Measurements from ENCODE around the gene IFT122. TPM values are rescaled to one million over a fixed set of nuclear protein-coding genes. Genes with fewer than 3 reads are reported as not detected.

The IFT122 gene
- total RNA-seq, 1 donor from 2014 or later, result 26.5 TPM

DNA sequence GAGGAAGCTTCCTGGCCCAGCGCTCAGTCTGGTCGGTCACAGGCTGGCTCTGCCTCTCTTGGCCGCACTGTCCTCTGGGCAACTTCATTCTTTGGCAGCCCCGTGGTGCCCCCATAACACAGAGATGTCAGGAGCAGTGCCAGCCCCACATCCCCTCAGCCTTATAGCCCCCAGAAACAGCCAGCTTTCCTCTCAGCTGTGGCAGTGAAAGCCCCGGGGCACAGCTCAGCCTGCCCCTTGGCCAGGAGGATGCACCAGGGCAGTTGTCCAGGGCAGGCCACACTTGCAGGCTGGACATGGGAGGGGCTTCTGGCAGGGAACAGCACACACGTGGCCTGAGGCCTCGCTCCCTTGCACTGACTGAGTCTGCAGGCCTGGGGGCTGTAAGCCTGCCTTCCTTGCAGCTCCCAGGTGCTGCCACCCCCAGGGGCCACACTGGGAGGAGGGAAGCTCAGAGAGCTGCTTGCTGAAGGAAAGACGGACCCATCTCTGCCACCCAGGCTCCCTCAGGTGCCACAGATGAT, 78.1 kb downstream of the IFT122 start:
- Histone ChIP-seq H3K9me3 (no peaks in the 10 kb centered on the region), H3K4me3 (no peak overlapping the region), H3K27ac (no peak overlapping the region), H3K27me3 (no peaks in the 10 kb centered on the region), H3K4me1 (no peaks in the 10 kb centered on the region), H3K36me3 (no peaks in the 10 kb centered on the region)
- intact Hi-C loops (cut with DNase I), result no loop called here
- TF ChIP-seq, protein P1, sequence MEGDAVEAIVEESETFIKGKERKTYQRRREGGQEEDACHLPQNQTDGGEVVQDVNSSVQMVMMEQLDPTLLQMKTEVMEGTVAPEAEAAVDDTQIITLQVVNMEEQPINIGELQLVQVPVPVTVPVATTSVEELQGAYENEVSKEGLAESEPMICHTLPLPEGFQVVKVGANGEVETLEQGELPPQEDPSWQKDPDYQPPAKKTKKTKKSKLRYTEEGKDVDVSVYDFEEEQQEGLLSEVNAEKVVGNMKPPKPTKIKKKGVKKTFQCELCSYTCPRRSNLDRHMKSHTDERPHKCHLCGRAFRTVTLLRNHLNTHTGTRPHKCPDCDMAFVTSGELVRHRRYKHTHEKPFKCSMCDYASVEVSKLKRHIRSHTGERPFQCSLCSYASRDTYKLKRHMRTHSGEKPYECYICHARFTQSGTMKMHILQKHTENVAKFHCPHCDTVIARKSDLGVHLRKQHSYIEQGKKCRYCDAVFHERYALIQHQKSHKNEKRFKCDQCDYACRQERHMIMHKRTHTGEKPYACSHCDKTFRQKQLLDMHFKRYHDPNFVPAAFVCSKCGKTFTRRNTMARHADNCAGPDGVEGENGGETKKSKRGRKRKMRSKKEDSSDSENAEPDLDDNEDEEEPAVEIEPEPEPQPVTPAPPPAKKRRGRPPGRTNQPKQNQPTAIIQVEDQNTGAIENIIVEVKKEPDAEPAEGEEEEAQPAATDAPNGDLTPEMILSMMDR (IDR thresholded peaks at IDR 0.05), result no peak
- peak; percentile 46 for DNase-seq
- no peak for ATAC-seq

DNA sequence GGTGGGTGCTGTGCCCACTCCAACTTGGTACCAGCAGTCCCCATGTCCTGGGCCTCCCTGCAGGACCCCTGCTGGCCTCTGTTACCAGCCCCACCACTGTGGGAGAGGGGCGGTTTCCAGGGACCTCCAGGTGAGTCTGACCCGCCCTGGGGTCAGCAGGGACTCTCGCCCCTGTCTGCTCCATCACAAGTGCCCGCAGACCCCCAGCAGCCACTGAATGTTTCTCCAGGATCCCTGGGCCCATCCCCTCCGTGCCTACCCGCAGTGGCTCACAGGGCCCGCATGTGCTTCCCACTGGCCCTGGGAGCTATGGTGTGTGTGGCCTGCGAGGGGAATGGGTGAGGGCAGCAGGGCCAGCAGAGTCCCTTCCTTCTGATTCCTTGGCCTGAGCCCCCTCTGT, 78.6 kb downstream of the IFT122 start:
- no peak for ATAC-seq
- intact Hi-C loops (cut with DNase I), result no loop called here
- Histone ChIP-seq H3K9me3 (no peaks in the 10 kb centered on the region), H3K4me1 (no peaks in the 10 kb centered on the region), H3K4me3 (no peak overlapping the region), H3K27ac (no peak overlapping the region), H3K36me3 (no peaks in the 10 kb centered on the region), H3K27me3 (no peaks in the 10 kb centered on the region)
- DNase-seq, result peak; percentile 51
- TF ChIP-seq, protein P1 (IDR thresholded peaks at IDR 0.05), result no peak

DNA sequence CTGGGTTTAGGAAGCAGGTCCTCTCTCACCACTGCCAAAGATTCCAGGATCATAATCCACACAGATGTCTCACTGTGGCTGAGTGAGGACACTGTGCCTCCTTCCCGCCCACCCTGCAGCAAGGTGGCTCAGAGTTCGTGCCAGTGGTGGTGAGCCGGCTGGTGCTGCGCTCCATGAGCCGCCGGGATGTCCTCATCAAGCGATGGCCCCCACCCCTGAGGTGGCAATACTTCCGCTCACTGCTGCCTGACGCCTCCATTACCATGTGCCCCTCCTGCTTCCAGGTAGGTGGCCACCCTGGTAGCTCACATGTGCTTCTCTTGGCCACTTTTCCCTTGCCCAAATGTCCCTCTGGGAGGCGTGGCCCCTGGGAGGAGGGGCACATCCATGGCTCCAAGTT, 79.4 kb downstream of the IFT122 start:
- Histone ChIP-seq H3K4me1 (no peaks in the 10 kb centered on the region), H3K36me3 (no peaks in the 10 kb centered on the region), H3K4me3 (no peak overlapping the region), H3K27ac (no peak overlapping the region), H3K9me3 (no peaks in the 10 kb centered on the region), H3K27me3 (no peaks in the 10 kb centered on the region)
- ATAC-seq (no peak), DNase-seq (no peak)
- TF ChIP-seq, protein P1 (IDR thresholded peaks at IDR 0.05), result no peak
- intact Hi-C loops (cut with DNase I), result no loop called here

DNA sequence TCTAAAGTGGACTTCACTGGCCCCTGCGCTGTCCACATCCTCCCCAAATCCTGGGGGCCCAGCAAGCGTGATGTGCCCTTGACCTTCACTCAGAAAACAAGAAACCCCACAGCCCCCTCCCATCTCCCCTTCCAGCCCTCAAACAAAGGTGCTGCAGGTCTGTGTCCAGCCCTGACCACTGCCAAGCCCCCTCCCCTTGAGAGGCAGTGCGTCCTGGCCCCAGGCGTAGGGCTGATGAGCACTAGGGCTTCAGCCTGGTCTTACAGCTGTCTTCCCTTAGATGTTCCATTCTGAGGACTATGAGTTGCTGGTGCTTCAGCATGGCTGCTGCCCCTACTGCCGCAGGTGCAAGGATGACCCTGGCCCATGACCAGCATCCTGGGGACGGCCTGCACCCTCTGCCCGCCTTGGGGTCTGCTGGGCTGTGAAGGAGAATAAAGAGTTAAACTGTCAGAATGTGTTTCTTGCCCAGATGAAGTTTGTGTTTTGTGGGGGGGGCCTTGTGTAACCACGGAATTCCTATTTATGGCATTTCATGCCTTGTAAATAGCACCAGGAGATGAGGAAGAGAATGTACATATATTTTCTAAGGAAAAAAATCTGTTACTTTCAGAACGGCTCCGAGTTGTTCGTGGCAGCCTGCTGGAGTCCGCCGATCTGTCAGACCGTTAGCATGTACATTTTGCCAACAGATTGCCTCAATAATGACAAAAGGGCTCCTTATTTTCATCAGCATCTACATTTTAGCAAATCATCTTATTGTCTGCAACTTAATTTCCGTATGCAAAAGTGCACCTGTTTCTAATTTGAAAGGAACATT, 80.1 kb downstream of the IFT122 start:
- intact Hi-C loops (cut with DNase I), result no loop called here
- H3K27me3 ChIP-seq, result no peaks in the 10 kb centered on the region
- no peak for ATAC-seq
- no peaks in the 10 kb centered on the region for H3K36me3 ChIP-seq
- DNase-seq, result peak; percentile 39
- no peaks in the 10 kb centered on the region for H3K9me3 ChIP-seq
- no peak overlapping the region for H3K27ac ChIP-seq
- no peak overlapping the region for H3K4me3 ChIP-seq
- H3K4me1 ChIP-seq, result no peaks in the 10 kb centered on the region
- TF ChIP-seq, protein P1 (IDR thresholded peaks at IDR 0.05), result no peak

DNA sequence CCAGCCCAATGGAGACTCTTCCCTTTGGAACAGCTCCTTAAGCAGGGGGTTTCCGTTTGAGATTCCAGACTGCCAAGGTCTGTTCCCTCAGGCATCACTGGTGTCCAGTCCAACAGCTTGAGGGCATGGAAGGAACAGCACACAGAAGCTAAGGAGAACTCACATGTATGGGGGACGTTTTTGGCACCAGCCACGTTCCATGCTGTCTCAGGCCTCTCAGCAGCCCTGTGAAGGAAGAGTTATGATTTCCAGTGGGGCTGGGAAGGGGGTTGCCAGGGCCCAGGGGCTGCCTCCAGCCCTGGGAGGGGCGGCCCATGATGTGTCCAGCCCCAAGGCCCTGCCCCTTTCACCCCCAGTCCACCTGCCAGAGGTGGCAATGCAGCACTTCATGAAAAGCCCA, 80.9 kb downstream of the IFT122 start:
- Histone ChIP-seq H3K36me3 (no peaks in the 10 kb centered on the region), H3K4me3 (no peak overlapping the region), H3K9me3 (no peaks in the 10 kb centered on the region), H3K27me3 (no peaks in the 10 kb centered on the region), H3K4me1 (no peaks in the 10 kb centered on the region), H3K27ac (no peak overlapping the region)
- intact Hi-C loops (cut with DNase I), result no loop called here
- DNase-seq (no peak), ATAC-seq (no peak)
- TF ChIP-seq, protein P1 (IDR thresholded peaks at IDR 0.05), result no peak

All from upper lobe of right lung (tissue), 1 donor.